Tibial nerve (tissue), 4 donors: ENCODE measurements around the gene ATP9B.

Experiments used
- CTCF ChIP-seq, 5 experiments: fragments of 200-600 bp in 3 of 5; fragments of 450-650 bp in 2 of 5; sonication (generic) in 3 of 5; IDR thresholded peaks; one replicate each; pipeline ENCODE4 v1.5.1; 2016 to 2019; ENCODE audit warnings: antibody characterized with exemption in 5 of 5, mild to moderate bottlenecking in 3 of 5, moderate library complexity in 2 of 5
- EP300 ChIP-seq, 2 donors: sonication (generic); formaldehyde crosslinking; IDR thresholded peaks; one replicate each; pipeline ENCODE4 v1.6.1; 2017; ENCODE audit warnings: antibody characterized with exemption in 2 of 2, mild to moderate bottlenecking in 1 of 2

- TF ChIP-seq CTCF (IDR thresholded peaks at IDR 0.05) (no peak), EP300 (IDR thresholded peaks at IDR 0.05) (no peak)
Observed at GRCh38 chr18:79354350-79354749, 285.2 kb downstream of the ATP9B start.
